ENCODE data around the gene TYK2.

TYK2 gene

DNA sequence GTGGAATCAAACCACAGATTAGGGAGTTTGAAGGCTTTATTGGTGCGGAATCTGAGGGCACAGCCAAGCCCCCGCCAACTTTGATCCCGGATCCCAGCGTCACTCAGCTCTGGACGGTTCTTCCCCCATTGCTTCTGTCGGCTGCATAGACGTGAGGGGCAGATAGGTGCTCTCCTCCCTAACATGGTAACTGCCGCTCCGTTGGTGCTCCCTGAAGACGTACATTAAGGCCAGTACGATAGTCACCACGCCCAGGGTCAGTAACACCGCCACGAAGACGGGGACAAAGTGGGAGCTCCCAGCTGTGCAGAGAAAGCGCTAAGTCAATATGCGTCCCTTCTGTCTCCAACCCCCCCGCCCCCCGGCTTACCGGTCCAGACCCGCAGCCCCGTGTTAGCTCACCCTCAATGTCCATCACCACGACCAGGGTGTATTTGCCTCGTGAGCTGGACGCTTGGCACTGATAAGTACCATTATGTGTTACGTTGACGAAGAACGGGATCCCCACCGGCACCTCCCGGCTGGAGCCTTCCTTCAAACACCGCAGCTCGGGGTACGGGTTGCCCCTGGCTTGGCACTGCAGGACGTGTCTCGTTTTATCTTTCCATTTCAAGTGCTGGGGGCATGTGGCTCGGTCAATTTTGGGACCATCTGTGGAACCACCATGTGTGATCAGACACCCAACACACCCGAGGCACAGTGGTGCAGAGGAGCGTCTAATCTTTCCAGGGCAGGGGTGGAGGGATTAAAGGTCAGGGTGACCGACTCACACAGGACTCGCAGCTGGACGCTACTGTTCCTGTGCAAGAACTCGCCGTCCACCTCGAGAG lies 46.4 kb downstream of the TYK2 start:
- no peak for DNase-seq (ENCODE audit: low spot score)

DNA sequence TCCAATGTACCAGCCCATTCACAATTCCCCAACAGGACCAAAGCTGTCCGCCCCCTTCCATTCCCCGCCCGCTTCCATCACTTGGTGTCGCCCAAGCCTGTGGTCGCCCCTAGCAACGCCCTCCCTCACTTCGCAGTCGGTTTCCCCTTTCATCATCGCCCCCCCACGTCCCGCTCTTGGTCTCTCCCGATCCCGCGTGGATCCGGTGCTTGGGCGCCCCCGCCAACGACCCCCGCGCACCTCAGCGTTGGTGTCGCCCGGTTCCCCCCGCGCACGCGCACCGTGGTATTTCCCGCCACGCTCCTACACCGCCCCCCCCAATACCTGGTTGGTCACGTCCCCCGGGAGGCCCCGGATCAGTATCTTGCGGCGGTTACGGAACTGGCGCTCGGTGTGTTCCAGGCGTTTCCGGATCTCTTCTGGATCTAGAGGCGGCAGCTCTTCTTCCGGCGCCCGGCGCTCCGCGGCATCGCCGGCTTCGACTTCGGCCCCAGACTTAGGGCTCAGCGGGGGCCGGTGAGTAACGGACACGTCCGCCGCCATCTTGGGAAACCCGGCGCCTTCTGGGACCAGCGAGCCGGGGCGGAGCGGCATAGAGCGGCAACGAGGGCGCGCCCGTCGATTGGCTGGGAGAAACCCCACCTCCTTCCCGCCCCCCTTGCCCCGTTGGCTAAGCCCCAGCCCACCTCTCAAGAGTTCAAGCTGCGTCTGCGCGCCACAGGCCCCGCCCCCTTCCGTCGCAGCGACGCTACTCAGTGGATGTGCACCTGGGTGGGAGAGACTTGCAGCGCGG lies 47.2 kb downstream of the TYK2 start, which contains the start of gene RAVER1:
Gene RAVER1 (minus strand): TSS at position 565 of the 793 bp plus-strand sequence. CDS start 22 bp downstream, at position 543.
- peak; percentile 96 for DNase-seq (ENCODE audit: low spot score)

DNA sequence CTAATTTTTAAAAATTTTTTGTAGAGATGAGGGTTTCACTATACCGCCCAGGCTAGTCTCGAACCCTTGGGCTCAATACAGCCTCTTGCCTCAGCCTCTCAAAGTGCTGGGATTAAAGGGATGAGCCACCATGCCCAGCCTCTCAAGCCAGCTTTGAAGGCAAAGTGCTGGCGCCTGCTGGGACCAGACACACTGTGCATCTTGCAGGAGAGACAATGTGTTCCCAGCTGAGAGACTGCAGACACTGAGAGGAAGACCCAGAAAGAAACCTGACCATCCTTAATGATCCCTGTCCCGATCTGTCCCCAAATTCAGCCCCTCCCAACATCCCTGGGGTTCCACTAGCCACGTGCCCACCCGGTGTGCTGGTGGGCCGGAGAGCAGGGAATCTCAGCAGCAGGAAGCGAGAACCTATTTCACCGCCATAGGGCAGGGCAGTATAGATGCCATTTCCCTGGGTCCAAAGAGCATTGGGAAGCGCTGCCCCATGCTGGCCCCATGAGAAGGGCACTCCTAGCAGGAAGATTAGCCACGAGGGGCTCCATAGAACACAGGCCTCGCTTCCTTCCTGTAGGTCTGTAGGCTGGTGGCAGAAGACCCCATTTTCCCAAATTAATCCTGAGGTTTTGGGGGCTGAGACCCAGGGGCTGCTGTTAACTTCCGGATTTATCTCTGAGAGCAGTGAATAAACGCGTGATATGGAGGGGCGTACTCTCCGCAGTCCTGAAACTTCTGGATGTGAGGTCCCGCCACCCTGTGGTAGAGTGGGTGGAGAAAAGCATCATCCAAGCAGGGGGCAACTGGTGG lies 48.0 kb downstream of the TYK2 start:
- no peak for DNase-seq (ENCODE audit: low spot score)

DNA sequence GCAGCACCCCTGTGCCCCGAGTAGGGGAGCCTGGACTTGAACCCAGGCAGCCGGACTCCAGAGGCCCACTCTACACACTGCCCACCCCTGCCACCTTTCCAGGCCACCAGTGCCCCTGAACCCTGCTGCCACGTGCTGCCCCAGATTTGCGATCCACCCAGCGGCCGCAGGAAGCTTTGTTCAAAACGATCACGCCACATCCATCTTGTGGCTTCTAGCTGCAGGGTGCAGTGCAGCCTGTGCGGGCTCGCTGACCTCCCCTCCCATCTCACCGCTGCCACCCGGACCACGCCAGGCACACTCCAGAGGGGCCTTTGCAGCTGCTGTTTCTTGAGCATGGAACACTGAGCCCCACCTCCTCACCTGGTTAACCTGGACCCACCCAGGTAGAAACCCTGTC lies 50.8 kb downstream of the TYK2 start:
- DNase-seq (ENCODE audit: low spot score): no peak

DNA sequence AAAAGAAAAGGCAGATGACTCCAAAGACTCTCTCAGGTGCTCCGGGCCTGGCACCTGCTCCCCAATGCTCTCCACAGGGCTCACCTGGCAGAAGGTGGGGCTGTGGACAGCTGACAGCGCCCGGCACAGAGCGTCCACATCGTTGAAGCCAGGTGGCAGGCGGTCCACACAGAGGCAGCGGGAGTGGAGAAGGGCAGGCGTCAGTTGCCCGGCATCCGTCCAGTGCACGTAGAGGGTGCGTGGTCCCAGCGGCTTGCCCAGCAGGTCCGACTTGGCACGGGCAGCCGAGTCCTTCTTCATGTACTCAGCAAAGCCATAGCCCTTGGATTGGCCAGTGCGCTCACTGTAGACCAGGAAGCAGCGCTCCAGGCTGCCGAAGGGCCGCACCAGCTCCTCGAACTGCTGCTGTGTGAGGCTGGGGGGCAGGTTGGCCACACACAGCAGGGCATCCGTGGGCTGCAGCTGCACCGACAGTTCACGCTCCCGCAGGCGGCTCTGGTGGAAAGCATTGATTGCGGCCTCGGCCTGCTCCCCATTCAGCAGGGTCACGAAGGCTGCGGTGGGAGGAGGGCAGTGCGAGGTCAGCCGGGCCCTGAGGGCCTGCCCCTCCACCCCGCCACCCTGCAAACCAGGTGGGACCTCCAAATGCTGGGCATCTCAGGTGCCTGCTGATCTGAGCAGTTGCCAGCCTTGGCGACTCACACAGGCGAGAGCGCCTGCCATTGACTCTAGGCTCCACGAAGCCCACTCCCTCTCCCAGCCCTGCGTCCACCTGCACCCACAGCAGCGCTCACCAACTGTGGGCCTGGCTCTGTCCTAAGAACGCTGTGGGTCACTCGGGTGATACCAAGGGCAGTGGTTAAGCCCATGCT lies 51.6 kb downstream of the TYK2 start:
- no peak for DNase-seq (ENCODE audit: low spot score)

DNA sequence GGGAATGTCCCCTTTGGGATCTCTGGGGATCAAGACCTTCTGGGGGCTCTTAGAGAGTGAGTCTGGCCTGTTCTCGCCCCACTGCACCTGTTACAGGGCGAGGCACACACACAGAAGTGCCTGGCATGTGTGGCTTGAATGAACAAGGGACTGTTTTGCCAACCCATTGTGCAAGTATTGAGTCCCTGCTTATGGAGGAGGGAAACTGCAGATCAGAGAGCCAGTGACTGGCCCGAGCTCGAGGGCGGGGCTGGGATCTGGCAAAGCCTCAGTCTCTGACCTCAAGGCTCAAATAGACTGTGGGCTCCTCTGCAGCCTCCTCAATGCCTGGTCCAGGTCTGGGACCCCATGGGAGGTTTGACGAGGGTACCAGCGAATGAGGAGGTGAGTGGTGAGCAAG lies 52.6 kb downstream of the TYK2 start:
- no peak for DNase-seq (ENCODE audit: low spot score)

DNA sequence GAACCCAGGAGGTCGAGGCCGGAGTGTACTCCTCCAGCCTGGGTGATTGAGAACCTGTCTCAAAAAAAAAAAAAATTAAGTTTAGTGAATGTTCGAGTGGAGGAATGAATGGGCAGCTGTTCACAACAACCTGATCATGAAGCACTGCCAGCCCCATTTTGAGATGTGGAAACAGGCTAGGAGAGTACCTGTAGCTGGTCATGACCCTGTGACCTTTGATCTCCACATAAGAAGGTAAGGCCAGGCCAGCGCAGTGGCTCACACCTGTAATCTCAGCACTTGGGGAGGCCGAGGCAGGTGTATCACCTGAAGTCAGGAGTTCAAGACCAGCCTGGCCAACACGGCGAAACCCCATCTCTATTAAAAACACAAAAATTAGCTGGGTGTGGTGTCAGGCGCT lies 54.6 kb downstream of the TYK2 start:
- no peak for DNase-seq (ENCODE audit: low spot score)

DNA sequence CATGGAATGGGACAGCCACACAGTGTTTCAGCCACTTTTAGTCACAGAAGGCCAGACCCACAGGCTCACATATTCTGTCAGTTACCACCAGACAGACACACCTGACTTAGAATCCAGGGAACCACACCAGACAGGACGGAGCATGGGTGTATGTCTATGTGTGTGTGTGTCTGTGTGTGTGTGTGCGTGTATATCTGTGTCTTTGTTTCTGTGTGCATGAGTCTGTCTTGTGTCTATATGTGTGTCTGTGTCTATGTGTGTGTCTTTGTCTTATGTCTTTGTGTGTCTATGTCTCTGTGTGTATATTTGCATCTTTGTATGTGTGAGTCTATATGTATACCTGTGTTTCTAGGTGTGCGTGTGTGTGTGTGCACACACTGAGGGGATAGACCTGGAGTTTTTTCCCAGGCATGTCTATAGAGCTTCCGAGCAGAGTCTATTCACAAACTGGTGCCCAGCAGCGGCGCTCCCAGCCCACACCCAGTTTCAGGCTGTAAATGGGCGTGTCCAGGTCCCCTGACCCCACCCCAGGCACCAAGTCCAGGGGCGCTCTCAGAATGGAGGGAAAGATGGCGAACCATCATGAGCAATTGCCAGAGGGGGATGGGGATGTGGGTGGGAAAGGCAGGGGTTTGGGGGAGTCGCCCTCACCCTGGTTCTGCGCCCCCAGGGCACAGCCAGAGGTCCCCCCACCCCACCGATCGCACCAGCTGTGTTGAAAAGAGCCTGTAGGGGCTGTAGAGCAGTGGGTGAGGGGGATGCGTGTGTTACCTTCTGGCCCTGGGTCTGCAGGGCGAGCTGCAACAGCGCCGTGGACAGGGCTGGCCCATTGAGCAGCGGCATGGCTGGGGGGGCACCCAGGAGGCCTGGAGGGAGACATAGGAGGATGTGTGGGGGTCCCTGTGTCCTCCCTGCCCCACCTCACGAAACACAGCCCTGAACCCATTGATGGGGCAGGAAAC lies 58.2 kb downstream of the TYK2 start:
- DNase-seq (ENCODE audit: low spot score): no peak

DNA sequence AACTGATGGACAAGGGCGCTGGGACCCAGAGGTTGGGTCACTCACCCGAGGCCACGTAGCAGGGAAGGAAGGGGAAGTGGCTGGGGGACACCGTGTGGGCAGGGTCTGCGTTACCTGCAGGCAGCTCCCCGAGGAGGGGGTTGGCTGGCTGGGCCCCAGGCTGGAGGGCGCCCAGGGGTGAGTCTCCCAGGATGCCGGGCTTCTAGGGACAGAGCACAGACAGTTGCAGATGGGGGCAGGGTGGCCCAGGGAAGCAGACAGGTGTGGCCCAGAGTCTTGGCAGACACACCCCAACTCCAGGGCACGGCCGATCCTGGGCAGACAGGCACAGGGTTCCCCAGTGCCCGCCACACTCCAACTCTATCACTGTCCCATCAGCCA lies 59.0 kb downstream of the TYK2 start:
- no peak for DNase-seq (ENCODE audit: low spot score)

DNA sequence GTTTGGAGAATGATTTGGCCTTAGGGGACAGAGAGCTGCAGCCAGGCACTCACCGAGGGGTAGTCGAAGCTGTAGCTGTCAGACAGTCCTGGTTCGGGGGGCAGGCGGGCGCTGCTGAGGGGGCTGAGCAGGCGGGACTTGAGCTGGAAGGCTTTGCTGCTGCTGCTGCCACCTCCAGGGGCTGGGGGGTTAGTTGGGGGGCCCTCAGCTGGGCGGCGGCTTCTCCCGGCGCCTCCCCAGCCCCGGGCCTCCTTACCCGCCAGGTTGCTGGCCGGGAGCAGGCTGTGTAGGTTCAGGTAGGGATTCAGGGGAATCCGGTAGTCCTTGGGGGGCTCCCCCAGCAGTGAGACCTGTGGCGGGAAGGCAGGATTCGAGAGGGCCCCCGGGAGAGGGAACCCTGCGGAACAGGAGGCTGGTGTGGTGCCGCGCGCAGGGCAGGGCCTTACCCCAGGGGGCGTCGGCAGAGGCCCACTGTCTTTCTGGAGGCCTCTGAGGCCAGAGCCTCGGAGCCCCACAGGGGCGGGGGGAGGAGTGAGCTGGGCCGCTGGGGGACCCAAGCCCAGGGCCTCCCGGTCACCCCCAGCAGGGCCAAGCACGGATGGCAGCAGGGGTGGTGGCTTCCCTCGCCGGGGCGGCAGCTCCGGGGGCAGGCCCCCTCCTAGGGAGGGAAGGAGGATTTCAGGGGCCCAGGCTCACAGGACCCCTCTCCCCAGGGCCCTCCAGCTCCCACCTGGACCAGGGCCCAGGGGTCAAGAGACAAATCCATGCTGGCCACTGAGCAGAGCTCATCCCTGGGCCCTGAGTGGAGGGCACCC lies 59.6 kb downstream of the TYK2 start:
- DNase-seq (ENCODE audit: low spot score): no peak

DNA sequence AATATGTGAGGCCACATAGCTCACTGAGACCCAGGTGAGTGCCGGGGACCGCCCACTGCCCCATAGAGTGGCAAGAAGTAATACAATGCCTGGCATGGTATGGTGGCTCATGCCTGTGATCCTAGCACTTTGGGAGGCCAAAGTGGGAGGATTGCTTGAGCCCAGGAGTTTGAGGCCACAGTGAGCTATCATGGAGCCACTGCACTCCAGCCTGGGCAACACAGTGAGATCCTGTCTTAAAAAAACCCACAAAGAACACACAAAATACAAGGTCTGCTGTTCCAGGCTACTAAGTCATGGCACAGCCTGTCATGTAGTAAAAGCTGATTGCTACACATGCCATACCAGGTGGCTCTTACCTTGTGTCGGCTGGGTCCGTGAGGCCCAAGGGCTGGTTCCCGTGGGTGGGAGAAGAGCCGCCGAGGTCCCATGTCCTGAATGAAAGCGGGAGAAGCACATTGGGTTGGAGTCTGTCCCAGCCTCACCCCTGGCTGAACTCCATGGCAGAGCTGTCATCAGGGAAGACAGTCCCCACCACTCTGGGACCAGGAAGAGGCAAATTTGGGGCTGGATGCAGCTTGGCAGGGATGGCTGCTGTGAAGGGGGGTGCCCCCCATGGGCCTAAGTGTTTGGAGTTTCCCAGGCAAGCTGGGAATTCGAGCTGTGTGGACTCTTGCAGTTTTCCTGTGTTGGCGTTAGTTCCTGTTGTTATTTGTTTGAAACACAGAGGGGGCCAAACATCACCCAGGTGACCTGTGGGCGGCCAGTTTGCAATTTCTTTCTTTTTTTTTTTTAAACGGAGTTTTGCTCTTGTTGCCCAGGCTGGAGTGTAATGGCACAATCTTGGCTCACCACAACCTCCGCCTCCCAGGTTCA lies 61.3 kb downstream of the TYK2 start:
- no peak for DNase-seq (ENCODE audit: low spot score)

DNA sequence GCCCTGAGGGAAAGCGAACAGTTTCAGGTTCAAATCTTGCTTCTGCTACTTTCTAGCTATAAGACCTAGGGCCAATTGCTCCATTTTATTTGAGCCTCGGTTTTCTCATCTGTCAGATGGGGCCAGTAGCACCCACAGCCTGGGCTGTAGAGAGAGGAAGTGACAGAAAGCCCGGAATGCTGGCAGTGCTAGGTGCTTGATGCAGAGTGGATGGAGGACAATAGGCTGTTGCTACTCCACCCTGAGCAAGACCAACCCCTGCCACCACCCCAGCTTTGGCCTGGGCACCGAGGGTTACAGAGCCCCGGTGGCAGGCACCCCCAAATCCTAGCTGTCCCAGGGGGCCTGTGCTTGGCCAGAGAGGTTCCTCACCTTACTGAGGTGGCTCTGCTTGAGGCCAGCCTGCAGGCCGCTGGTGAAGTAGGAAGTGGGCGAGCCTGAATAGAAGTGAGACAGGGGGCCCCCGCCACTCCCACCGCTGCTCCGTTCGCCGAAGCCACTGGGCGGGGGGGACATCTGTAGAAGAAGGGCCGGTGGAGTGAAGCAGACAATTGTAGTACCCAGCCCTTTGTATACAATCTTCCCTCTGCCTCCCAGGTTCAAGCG lies 62.4 kb downstream of the TYK2 start:
- no peak for DNase-seq (ENCODE audit: low spot score)

DNA sequence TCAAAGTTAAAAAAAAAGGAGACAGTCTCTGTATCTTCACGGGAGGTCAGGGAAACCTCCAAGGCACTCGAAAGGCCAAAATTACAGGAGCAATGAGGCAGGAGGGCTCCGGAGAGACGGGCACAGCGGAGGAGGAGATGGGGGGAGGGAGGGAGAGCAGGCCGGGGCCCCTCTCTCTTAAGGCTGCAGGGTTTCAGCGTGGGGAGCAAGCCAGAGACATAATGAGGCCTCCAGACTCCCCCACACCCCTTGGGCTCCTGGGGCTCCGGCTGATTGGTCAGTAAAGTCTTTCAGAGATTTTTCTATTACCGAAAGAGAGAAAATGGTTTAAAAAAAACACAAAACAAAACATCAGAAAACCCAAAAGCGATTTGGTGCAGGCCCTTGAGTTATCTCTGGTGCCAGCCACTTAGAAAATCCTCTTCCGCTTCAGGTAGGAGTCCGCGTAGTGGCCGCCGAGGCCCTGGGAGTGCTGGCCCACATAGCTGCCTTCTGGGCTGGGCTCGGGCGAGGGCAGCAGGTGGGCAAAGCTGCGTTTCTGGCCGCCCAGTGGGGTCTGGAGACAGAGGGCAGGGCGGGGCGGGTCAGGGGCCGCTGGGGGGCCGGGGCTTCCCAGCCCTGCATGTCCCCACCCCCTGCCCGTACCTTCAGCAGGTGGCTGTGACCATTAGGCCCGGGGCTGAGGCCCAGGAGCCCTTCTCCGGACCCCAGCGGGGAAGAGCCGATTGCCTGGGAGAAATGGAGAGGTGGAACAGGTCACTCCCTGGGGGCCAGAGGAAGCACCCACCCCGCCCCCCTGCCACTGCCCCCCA lies 63.1 kb downstream of the TYK2 start:
- no peak for DNase-seq (ENCODE audit: low spot score)

DNA sequence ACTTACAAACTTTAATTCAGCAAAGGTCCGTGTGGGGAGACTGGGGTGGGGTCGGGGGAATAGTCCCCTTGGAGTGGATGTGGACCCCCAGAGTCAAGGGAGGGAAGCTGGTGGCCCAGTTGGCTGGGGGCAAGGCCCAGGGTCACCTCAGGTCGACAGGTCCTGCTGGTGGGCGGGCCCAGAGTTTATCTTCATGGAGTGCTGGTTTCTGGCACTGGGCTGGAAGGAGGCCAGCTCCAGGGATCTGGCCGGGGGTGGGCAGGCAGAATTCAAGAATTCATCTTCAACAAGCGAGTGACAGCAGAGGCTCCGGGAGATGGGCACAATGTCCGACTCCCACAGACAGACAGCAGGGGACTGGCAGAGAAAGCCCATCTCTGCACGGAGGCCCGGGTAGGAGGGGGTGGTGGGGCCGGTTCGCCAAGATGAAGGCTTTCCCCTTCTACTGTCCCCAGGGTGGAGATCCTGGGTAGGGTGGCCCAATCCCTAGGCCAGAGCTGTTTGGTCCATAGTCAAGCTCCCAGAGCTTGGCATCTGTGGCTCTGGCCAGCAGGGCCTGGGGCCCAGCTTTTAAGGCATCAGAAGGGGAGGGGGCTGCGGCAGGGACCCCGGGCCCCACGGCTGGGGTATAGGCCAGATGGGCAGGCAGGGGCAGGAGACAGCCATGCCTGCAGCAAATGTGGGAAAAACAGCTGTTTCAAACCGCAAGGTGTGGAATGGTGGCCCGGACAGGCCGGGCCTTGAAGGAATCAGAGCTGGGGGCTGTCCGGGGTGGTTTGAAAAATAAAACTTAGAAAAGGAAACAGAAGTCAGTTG lies 63.9 kb downstream of the TYK2 start:
- no peak for DNase-seq (ENCODE audit: low spot score)

DNA sequence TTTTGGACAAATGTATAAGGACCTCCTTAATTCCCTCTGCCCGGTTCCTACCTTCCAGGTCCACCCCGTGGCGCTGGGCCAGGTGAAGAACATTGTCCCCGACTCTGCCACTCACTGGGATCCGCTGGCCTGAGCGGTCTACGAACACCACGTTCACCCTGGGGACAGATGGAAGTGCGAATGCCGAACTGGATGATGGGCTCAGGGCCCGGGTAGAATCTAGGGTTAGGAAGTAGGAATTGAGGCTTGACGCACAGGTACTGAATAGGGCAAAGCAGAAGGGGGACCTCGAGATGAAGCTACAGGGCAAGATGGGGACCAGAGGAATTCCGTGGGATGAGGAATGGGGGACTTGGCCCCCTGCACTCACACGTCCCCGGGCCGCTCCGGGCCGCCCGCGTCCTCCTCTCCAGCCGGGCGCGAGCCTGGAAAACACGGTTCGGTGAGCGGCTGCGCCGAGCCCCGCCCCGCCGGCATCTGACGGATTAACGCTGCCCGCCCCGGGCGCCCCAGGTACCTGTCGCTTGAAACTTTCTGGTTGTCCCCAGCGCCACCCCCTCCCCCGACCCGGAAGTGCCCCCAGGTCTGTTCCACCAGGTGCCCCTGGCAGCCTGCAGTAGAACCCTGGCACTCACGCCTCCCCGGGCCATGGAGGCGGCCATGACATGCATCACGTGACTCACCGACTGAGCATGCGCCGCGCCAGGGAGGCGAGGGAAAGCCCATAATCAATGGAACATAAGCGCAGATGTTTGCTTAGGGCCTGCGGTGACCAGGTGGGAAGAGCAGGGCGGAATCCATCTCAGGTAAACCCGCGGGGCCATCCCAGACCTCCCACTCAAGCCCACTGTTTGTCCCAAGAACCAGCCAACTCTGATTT lies 64.8 kb downstream of the TYK2 start, which contains the start of gene FDX2:
Gene FDX2 (minus strand): TSS at position 681 of the 880 bp plus-strand sequence. CDS start 19 bp downstream, at position 662.
- peak; percentile 90 for DNase-seq (ENCODE audit: low spot score)

All from kidney tubule cell (primary cell).